GM19395 (cell line): ENCODE results near the gene GPRIN1.

ENCODE experiments used
- ATAC-seq: cut with Tn5 transposase; IDR thresholded peaks from one replicate; pipeline ENCODE4 v1.9.1; 2021; ENCODE audit warnings: mild to moderate bottlenecking, moderate library complexity; ENCODE audit not compliant: unreplicated experiment

Gene GPRIN1

DNA sequence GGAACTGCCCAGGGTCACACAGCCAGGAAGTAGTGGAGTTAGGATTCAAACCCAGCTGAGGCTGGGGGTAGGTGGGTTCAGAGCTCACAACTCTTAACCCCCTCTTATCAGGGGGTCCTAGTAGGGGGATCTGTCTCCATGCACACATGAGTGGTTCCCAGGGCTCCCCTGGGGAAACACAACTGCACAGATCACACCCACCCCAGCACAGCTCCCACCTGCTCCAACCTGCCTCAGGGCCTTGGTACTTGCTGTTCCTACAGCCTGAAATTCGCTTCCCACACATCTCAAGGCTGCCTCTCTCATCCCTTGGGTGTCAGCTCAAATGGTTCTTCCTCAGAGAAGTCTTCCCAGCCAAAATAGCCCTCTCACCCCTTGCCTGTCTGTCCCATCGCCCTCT lies 15.6 kb upstream of the GPRIN1 start:
- ATAC-seq, result no peak

DNA sequence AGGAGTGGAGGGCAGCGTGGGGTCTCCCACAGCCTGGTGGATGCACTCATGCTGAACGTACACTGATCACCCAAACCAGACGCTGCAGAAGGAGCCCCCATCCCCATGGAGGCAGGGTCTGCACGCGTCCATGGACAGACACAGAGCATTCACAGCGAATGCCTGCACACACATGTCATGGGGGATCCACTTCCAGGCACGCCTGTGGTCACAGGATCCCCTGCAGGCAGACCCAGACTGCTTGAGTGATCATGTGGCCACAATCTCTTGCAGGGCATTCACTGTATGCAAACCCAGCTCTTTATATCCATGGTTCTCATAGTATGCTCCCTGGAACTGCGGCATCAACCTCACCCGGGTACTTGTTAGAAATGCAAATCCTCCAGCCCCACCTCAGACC lies 15.0 kb upstream of the GPRIN1 start:
- ATAC-seq, result no peak

DNA sequence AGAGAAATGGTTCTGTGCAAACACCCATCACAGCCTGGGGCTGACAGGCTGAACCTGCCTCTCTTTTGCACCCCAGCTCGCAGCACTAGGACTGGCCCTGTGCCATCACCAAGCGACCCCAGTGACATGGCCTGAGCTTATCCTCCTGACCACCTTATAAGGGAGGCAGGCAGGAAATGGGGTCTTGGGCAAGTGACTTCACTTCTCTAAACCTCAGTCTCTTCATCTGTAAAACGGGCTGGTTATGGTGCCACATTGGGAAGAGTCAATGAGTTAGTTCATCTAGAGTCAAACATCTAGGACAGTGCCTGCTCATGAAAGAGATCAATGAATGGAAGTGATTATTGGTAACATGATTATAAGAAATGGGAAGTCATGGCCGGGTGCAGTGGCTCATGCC lies 14.2 kb upstream of the GPRIN1 start:
- no peak for ATAC-seq

DNA sequence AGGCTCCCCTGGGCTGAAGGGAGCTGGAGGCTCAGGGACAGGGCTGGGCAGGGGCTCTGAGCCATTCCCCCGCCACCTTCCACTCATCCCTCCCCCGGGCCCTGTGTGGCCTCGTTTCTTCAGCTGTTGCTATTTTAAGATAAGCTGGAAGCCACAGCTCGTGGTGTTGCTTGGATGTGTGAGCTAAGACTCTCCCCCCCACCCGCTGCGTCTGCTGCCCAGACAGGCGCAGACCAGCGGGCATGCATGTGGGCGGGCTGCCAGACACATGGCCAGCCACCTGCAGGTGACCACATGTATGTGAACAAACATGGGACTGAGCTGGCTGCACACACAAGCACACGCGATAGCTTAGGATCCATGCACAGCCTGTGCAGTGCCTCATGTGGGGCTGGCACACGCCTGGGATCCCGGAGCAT lies 11.7 kb upstream of the GPRIN1 start:
- ATAC-seq, result no peak

DNA sequence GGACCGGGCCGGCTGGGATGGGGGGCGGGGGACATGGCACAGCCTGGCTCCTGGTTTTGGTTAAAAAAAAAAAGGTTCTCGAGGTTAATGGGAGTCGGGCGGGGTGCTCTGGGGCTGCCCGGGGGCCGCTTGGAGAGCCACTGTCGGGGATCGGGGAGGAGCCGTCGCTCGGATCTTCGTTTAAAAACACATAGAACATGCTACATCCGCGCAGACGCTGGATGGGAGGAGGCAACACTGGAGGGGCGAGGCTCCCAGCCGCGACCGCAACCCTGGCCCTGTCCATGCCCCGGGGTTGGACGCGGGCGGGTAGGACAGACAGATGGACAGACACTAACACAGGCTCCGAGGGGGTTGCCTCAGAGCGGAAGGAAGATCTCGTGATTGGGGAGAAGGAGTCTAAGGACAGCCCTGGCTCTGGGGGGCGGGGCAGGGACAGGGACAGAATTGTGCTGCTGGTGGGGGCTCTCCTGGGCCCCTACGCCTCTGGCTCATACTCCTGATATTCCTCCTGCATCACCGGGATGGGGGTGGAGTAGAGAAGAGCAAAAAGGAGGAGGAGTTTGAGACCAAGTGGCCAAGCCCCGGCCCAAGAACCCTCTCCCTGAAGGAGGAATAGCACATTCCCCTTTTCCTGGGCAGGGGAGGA lies 10.5 kb upstream of the GPRIN1 start:
- ATAC-seq, result no peak

DNA sequence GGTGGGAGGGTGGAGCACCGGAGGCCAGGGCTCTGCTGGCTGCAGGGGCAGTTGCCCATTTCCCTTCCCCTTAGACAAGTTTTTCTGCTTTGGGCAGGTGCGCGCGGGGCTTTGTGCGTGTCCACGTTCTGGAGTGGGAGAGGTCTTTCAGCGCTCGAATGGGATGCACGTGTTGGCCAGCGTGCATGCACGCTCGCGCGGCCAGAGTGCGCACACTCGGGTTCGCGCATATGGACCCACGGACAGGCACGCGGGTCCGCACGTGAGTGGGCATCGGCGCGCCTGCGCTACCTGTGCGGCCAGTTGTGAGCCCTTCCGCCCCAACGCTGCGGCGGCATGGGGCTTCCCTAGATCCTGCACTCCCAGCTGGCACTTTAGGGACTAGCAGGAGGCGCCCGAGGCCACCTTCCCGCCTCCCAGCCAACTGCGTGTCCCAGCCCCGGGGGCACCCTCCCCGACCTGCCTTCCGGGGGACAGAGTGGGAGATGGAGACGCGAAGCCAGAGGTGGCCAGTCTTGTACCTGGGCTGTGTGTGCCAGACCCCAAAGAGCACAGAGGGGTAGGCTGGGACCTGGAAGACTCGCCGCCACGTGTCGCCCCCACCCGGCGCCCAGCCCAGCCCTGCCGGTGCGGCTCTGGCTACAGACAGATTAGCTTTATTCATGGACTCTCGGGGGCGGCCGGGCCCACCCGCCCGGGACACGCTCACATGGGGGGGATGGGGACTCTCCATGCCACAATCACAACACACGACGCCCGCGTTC lies 9.8 kb upstream of the GPRIN1 start:
- ATAC-seq, result no peak

DNA sequence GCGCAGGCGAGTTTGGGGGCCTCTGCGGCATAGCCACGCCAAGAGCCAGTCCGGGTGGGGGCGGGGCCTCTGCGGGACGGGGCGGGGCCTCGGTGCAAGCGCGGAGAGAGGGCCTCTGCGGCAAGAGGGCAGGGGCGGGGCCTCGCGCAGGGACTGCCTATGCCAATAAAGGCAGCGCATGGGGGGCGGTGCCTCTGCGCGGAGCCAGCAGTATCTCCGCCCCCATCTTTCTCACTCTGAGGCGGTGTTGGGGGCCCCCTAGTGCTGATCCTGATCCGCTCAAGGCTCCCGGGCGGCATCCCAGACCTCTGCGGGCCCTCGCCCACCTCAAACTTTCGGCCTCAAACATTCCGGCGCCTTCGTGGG lies 9.2 kb upstream of the GPRIN1 start:
- ATAC-seq, result peak; percentile 83

DNA sequence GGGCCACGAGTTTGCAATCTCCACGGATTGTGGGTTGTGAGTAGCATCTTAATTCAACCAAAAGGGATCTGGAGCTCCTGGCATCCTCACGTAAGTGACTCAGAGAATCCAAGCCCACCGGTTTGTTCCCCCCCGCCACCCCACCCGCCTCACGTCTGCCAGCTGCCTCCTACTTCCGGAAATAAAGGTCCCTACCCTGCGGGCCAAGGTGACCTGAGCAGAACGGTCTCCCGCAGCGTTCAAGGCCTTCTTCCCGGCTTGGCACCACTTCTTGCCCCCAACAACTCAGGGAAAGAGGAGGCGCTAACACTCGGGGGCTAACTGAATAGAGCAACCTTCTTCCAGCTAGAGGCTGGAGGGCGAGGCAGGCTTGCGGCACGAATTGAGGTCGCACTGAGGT lies 8.8 kb upstream of the GPRIN1 start:
- no peak for ATAC-seq

DNA sequence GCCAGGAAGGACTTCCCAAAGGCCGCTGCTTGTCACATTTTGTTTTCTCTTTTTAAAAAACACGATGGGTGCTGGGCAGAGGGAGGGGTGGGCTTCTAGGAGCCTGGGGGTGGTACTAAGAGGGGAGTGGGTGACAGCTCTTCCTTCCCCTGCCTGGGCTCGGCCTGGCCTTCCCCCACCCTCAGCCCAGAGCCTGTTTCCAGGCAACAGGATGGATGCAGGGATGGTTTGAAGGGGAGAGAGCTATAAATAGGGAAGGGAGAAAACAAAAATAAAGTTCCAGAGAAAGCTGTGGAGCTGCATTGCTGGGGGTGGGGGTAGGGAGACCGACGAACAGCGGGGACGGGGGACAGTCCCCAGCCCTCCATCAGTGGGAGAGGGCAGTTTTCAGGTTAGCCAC lies 6.6 kb upstream of the GPRIN1 start:
- ATAC-seq, result no peak

DNA sequence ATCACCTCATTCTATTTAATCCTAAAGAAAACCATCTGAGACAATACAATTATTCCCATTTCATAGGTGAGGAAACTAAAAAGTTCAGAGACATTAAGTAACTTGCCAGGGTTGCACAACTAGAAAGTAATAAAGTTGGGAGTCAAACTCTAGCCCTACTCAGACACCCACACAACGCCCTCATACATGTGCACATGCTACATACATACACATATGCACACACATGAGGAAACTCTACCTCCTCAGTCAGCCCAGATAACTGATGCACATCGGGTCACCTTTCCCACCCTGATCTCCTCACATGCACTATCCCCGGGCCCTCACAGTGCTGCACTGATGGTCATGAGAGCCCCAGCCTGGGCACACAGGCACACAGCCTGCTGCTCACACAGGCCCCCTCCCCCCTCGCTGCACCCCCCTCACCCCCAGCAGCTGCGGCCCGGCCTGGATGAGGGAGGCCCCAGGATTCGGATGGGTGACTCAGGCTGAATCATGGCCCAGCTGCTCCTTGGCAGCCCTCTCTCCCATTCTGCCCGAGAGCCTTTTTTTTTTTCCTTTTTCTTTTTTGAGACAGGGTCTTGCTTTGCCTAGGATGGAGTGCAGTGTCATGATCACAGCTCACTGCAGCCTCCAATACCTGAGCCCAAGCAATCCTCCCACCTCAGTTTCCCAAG lies 5.0 kb upstream of the GPRIN1 start:
- no peak for ATAC-seq

DNA sequence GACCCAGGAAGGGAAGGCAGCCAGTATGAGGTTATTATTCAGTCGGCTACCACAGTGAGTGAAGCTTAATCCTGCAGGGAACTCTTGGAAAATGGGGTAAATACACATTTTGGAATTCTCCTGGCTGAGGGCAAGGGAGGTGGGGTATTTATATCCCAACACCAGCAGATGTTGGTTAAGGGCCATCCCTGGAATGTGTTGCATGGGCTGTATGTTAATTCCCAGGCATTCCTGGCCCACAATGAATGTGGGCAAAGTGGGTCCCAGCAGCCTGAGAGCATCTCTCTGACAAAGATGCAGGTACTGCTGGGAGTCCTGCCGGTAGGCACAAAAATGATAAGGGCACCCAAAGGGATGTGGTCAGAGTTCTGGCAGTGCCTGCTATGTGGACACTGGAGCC lies 2.9 kb upstream of the GPRIN1 start:
- no peak for ATAC-seq

DNA sequence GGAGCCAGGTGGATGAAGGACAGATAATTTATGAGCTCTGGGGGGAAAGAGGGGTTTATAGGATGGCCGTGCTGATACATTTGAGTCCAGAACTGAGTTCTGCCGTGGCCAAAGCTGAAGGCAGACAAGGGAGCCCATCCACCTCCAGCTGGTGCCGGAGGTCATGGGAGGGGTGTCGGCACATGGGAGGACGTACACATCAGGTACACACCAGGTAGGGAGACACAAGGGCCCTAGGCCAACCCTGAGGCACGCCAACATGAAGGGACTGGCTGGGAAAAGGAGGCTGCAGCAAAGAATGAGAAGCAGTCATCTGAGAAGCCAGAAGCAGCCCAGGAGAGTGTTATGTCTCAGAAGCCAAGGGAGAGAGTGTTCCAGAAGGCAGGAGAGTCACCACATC lies 2.1 kb upstream of the GPRIN1 start:
- no peak for ATAC-seq

DNA sequence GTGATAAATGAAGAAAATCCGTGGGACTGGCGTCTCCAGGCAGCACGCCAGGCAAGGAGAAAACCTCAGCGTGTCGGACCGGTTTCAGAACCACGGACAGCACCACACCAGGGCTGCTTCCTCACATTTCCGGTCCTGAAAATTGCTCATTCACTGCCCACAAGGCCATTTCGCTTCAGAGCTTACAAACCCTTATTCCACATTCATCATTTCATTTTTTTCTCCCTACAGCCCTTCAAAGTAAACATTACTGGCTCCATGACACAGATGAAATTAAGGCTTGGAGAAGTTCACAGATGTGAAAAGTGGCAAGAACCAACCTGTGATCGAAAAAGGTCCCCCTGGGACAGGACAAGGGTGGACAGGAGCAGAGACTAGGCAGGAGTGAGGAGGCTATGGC lies 1.5 kb upstream of the GPRIN1 start:
- no peak for ATAC-seq

DNA sequence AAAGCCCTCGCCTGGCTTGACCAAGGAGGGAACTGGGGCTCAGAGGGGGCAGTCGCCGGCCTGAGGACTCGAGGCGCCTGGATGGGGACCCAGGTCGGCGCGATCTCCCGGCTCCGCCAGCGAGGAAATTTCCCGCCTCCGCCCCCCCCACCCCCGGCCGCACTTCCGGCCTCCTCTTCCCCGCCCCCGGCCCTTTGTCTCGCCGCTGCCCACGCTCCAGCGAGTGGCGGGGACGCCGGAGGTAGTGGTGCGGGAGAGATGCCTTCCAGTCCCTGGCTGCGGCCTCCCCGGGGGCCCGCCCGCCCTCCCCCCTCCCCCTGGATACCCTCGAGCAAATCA lies 448 bp upstream of the GPRIN1 start:
- ATAC-seq, result peak; percentile 27

DNA sequence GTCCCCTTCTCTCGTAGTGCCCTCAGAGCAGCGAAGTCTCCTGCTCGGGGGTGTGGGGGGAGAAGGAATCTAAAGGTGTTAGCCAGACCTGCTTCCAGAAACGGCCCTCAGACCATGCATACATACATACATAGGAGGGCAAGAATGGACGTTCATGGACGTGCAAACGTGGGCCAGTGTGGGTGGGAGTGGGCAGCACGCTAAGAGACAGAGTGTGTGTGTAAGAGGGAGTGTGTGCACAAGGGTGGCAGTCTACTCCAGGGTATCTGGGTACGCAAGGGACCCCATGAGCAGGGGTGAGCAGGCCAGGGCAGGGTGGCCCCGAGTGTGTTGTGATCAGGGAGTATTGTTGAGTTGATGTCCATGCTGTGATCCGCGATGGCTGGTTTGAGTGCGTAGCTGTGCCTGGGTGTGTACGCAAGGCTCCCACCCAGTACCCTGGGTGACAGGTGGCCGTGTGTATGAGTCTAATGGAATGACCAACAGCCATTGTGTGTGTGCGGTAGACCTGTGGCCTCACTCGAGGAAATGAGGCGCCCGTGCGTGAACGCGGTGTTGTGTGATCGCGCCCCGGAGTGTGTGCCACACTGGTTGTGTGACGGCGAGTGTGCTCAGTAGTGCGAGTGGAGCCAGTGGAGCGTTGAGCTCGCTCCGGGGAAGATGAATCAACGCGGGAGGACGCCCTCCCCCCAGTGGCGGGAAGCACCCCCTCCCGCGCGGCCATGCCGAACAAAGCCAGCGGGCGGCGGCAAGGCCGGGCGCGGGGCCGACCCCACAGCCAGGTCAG lies 826 bp downstream of the GPRIN1 start:
- peak; percentile 37 for ATAC-seq

DNA sequence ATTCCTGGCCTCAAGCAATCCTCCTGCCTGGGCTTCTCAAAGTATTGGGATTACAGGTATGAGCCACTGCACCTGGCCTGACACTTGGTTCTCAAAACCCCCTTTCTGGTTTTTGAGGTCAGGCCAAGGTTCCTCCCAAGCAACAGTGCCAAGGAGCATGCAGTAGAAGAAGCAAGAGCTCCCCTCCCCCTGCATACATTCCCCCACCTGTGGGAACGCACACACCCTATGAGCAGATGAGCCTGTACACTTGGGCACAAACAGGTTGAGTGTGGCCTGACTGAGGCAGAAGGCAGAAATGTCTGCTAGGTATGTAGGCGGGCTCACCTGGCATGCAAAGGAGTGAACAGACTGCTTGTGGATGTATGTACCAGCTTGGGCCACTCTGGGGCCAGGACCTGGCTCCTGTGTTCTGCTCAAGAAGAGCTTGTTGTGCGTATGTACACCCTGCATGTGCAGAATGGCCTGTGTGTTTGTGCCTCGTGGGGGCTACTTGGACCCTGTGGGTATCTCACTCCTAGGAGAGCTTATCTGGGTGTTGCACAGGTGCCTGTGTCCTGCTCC lies 1.7 kb downstream of the GPRIN1 start:
- no peak for ATAC-seq

DNA sequence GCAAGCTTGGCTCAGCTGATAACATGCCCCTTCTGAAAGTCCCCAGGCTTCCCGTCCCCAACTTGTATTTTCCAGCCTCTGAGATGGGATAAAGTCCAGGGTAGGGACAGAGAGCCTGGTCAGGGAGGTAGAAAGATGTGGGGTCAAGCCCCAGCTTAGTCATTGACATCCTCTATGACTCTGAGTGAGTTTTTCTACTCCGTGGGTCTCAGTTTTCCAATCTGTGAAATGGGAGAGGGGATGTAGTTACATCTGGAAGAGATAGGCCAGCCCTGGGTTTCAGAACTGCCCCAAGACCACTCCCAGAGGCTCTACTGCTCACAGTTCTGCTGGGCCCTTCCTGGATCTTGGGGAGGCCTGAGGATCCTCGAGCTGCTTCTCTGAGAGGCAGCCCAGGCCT lies 3.1 kb downstream of the GPRIN1 start:
- ATAC-seq, result no peak

DNA sequence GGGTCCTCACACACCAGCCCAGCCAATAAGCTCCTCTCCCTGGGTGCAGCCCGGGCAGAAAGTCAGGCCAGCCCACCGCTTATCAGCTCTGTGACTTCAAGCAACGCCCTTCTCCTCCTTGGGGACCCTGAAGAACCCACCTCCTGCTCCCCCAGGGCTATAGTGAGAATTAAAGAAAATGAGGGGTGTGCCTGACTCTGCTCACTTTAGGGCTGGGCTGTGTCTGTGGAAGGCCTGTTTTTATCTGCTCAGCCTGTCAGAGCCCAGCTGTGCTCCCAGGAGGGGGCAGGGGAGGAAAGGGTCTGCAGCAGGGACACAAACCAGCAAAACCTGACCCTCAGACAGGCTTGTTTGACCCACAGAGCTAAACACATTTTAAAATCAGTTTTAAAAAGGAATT lies 3.9 kb downstream of the GPRIN1 start:
- ATAC-seq, result no peak

DNA sequence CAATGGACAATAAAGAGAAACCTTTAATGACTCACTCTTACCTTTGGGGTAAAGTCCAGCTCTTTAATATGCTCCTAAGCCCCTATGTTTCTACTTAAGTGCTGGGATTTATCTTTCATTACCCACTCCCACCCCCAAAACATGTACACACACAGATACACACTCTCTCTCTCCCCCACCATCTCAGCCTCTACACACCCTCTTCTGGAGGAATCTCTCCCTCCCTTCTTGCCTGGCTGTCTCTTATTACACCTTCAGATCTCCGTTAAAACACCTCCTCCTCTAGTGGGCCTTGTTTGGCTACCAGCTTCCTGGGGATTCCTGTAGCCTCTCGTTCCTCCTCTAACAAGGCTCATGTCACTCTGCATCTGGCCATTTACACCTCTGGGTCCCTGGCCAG lies 6.9 kb downstream of the GPRIN1 start:
- ATAC-seq, result no peak

DNA sequence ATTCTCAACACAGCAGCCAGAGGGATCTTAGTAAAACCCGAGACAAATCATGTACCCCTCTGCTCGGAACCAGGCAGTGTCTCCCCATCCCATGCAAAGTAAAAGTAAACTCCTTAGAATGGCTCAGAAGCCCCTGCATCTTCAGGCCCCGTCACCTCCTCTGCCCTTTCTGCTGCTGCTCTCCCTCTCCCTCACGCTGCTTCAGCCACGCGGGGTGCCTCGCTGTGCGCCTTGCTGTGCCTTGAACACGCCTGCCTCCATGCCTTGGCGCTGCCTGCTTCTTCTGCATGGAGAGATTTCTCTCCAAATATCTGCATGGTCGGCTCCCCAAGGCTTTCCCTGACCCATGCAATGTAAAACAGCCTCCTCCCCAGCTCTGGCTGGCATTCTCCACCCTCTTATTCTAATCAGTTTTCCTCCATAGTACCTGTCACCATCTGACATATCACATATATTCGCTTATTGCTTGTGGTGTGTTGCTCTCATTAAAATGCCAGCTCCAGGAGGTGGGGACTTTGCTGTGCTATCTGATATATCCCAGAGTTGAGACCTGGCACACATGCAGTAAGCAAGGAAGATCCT lies 8.0 kb downstream of the GPRIN1 start:
- no peak for ATAC-seq
